ENCODE measurements around the gene ISCU.
"Not testable (repeated sequence)": the region's sequence is repeated elsewhere in the genome, so short reads cannot be mapped to it uniquely, and the experiment has no call there.

DNA sequence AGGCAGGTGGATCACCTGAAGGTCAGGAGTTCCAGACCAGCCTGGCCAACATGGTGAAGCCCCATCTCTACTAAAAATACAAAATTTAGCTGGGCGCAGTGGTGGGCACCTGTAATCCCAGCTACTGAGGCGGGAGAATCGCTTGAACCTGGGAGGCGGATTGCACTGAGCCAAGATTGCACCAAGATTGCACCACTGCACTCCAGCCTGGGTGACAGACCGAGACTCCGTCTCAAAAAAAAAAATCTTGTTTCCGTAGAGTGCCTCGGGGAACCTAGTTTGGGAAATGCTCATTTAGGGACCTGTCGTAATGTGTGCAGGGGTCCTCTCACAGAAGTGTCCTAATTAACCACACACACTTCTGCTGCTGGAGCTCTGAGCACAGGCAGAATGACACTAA lies 28.1 kb downstream of the ISCU start:
- TF ChIP-seq POLR2A (IDR thresholded peaks at IDR 0.05): not testable (repeated sequence)
- TF ChIP-seq, protein P1, sequence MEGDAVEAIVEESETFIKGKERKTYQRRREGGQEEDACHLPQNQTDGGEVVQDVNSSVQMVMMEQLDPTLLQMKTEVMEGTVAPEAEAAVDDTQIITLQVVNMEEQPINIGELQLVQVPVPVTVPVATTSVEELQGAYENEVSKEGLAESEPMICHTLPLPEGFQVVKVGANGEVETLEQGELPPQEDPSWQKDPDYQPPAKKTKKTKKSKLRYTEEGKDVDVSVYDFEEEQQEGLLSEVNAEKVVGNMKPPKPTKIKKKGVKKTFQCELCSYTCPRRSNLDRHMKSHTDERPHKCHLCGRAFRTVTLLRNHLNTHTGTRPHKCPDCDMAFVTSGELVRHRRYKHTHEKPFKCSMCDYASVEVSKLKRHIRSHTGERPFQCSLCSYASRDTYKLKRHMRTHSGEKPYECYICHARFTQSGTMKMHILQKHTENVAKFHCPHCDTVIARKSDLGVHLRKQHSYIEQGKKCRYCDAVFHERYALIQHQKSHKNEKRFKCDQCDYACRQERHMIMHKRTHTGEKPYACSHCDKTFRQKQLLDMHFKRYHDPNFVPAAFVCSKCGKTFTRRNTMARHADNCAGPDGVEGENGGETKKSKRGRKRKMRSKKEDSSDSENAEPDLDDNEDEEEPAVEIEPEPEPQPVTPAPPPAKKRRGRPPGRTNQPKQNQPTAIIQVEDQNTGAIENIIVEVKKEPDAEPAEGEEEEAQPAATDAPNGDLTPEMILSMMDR (IDR thresholded peaks at IDR 0.05 in 4 of 5, conservative IDR thresholded peaks at IDR 0.05 in 1 of 5): not testable (repeated sequence)

Measured in gastrocnemius medialis (tissue), 4 donors.